Epithelial cell of esophagus (primary cell): Measurements from ENCODE around the gene SORBS1.

ENCODE experiments used
- DNase-seq: peaks from one replicate; pipeline ENCODE4 v3.0.0; 2010; ENCODE audit warnings: low read depth
- H3K4me3 ChIP-seq: 2 replicates; pipeline ENCODE4 v1.5.1; 2011; ENCODE audit warnings: mild to moderate bottlenecking, low read length, control low read depth
- TF ChIP-seq, protein P1 (sequence below): IDR thresholded peaks from 2 replicates; pipeline ENCODE4 v1.5.1; 2011; ENCODE audit warnings: low read depth, mild to moderate bottlenecking, low read length, control low read depth, inconsistent platforms; ENCODE audit not compliant: insufficient read depth; ENCODE audit errors: missing control alignments

SORBS1 gene

DNA sequence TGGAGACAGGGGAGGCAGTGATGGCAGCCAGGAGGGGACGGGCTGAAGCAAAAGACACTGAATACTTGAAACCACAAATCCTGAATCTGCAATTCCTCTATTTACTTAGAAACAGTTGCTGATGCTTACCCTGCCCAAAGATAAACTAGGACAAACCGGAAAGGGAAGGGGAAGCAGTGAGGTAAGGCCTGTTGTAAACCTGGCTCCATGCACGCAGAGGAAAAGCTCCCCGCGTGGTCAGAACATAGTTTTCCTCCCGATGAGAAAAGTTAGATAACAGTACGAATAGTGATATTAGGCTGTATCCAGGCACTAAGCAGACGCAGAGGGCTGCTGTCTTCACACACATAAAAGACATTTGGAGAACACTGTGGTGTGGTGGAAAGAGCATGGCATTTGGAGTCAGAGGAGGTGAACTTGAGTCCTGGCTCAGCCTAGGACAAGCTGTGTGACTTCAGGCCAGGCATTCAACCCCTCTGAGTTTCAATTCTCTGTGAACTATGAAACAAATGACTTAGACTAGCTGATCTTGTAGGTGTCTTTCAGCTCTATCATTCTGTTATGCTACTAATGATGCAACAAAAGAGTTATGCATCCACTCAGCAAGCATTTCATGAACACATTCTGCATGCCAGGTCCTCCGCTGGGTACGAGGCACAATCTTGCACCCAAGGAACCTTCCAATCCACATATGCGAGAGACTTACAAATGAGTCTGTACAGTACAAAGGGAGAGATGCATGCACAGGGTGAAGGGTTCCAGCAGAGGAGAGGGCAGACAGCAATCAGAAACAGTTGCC, 80.9 kb downstream of the SORBS1 start:
- no peak overlapping the region for H3K4me3 ChIP-seq
- no peak for DNase-seq
- TF ChIP-seq, protein P1, sequence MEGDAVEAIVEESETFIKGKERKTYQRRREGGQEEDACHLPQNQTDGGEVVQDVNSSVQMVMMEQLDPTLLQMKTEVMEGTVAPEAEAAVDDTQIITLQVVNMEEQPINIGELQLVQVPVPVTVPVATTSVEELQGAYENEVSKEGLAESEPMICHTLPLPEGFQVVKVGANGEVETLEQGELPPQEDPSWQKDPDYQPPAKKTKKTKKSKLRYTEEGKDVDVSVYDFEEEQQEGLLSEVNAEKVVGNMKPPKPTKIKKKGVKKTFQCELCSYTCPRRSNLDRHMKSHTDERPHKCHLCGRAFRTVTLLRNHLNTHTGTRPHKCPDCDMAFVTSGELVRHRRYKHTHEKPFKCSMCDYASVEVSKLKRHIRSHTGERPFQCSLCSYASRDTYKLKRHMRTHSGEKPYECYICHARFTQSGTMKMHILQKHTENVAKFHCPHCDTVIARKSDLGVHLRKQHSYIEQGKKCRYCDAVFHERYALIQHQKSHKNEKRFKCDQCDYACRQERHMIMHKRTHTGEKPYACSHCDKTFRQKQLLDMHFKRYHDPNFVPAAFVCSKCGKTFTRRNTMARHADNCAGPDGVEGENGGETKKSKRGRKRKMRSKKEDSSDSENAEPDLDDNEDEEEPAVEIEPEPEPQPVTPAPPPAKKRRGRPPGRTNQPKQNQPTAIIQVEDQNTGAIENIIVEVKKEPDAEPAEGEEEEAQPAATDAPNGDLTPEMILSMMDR, result no peak

- TF ChIP-seq, protein P1, result no peak
- no peak overlapping the region for H3K4me3 ChIP-seq
- no peak for DNase-seq
Measured at GRCh38 chr10:95478935-95479334, 82.2 kb downstream of the SORBS1 start.

GRCh38 chr10:95478185-95478584, 83.0 kb downstream of the SORBS1 start:
- TF ChIP-seq, protein P1, result no peak
- no peak overlapping the region for H3K4me3 ChIP-seq
- DNase-seq, result peak; percentile 34

DNA sequence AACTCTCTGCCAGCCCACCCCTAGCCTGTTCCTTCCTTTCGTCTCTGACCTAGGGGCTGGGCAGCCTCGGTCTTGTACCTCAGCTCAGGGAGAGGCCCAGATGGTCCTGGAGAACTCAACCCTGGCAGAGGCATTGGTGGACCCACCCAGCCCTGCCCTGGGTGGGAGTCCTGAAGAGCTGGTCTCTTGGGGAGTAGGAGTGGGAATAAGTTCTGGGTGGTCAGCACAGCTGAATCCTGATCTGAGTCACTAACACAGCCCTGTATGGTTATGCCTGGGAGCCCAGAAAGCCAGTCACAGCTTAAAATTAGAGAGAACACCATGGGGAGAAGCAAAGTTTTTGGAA, 84.0 kb downstream of the SORBS1 start:
- TF ChIP-seq, protein P1, result no peak
- H3K4me3 ChIP-seq, result no peak overlapping the region
- no peak for DNase-seq

- H3K4me3 ChIP-seq, result no peak overlapping the region
- DNase-seq, result no peak
- TF ChIP-seq, protein P1, result no peak
Measured at GRCh38 chr10:95476469-95477174, 84.5 kb downstream of the SORBS1 start.

DNA sequence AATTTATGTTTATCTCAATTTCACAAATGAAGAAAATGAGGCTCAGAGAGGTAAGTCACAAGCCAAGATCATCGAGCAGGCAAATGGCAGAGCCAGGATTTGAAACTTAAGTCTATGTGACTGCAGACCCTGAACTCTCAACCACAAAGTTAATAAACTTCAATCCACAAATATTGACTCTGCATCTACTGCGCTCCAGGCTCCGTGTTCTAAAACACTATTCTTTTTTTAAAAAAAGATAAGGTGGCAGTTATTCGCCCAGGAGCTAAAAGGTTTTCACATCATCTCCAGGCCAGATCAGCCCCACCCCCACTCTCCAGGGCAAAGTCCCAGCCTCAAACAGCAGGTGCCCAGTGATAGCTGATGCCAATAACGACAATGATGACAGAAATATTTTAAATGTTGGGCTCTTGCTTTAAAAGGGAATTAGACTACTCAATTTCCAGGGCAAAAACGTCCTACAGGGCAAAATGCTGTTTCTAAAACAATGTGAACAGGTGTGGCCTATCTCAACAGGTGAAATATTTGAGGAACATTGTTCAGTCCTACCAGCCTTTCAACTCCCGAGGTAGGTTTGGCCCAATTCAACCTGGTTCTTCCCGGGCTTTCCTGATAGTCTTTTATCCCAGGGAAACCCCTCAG, 85.2 kb downstream of the SORBS1 start:
- TF ChIP-seq, protein P1, result no peak
- DNase-seq, result no peak
- H3K4me3 ChIP-seq, result no peak overlapping the region
